SJCRH30 (cell line): Measurements from ENCODE around the gene WSCD2. TPM values are rescaled to one million over a fixed set of nuclear protein-coding genes. Genes with fewer than 3 reads are reported as not detected.
"Not testable (repeated sequence)": the region's sequence is repeated elsewhere in the genome, so short reads cannot be mapped to it uniquely, and the experiment has no call there.

Experiments
- DNase-seq, 2 experiments: peaks; one replicate each; pipeline ENCODE4 v3.0.0-alpha.2; 2015 to 2020
- H3K27ac ChIP-seq: fragments of 250-450 bp; sonication (Bioruptor Pico); 2 replicates; pipeline ENCODE4 v1.5.1; 2020; ENCODE audit warnings: mild to moderate bottlenecking, moderate library complexity
- H3K27me3 ChIP-seq: fragments of 250-450 bp; sonication (Bioruptor Pico); 2 replicates; pipeline ENCODE4 v1.5.1; 2020; ENCODE audit warnings: mild to moderate bottlenecking, moderate library complexity
- H3K36me3 ChIP-seq: fragments of 250-450 bp; sonication (Bioruptor Pico); 2 replicates; pipeline ENCODE4 v1.5.1; 2020; ENCODE audit warnings: mild to moderate bottlenecking, moderate library complexity
- H3K4me1 ChIP-seq: fragments of 250-450 bp; sonication (Bioruptor Pico); 2 replicates; pipeline ENCODE4 v1.5.1; 2020; ENCODE audit warnings: mild to moderate bottlenecking, moderate library complexity
- H3K4me3 ChIP-seq: fragments of 250-450 bp; sonication (Bioruptor Pico); 2 replicates; pipeline ENCODE4 v1.5.1; 2020; ENCODE audit warnings: mild to moderate bottlenecking, moderate library complexity
- H3K9me3 ChIP-seq: fragments of 250-450 bp; sonication (Bioruptor Pico); replicated peaks from 2 replicates; pipeline ENCODE4 v1.5.1; 2020; ENCODE audit warnings: mild to moderate bottlenecking, moderate library complexity
- total RNA-seq: library from RNA; depleted of rRNA; stranded (reverse); fragments of >200 nt; shearing (Covaris generic); gene quantifications from 2 replicates; pipeline ENCODE4 v1.2.3, GENCODE V29; 2014

Gene WSCD2
- total RNA-seq, 1 experiment from 2014 or later = not detected

GRCh38 chr12:108198043-108198442 is 69.0 kb downstream of the WSCD2 start:
- Histone ChIP-seq H3K9me3 (no peaks in the 10 kb centered on the region), H3K4me3 (no peak overlapping the region), H3K36me3 (no peaks in the 10 kb centered on the region), H3K4me1 (no peaks in the 10 kb centered on the region), H3K27me3 (no peaks in the 10 kb centered on the region), H3K27ac (no peak overlapping the region)
- no peak for DNase-seq

DNA sequence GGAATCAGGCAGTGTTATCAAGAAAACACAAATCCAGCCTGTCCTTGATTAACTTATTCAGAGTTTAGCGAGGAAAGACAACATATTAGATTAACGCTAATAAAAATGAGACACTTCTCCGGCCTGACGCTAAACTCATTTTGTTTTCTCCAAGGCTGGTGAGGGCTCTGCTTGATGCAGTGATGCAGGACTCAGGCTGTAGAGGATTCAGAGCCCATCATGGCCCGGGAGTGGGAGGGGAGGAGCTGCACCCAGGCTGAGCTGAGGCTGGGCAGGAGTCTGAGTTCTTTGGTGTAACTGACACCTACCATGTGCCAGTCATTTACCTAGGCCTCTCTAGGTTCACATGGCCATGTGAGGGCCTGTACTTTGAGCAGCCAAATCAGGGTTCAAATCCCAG is 70.0 kb downstream of the WSCD2 start:
- Histone ChIP-seq H3K27me3 (no peaks in the 10 kb centered on the region), H3K9me3 (no peaks in the 10 kb centered on the region), H3K4me3 (no peak overlapping the region), H3K36me3 (no peaks in the 10 kb centered on the region), H3K4me1 (no peaks in the 10 kb centered on the region), H3K27ac (no peak overlapping the region)
- no peak for DNase-seq

DNA sequence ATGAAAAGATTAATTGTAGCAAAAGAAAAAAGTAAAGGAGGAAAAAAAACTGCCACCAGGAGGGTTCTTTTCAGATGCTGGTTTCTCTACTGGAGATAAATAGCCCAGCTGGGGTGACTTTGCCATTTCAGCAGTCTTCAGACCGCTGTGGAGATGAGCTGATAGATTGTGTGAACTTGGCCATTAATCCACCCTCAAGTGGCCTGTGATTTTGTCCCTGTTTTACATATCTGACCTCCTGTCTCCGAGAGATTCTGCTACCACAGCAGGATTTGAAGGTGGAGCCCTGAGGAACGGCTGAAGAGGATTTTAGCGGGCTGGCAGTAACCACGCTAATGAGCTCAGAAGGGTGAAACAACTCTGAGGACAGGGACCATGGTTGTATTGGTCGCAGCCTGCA is 72.7 kb downstream of the WSCD2 start:
- no peak overlapping the region for H3K27ac ChIP-seq
- no peak overlapping the region for H3K4me3 ChIP-seq
- H3K36me3 ChIP-seq = no peaks in the 10 kb centered on the region

DNA sequence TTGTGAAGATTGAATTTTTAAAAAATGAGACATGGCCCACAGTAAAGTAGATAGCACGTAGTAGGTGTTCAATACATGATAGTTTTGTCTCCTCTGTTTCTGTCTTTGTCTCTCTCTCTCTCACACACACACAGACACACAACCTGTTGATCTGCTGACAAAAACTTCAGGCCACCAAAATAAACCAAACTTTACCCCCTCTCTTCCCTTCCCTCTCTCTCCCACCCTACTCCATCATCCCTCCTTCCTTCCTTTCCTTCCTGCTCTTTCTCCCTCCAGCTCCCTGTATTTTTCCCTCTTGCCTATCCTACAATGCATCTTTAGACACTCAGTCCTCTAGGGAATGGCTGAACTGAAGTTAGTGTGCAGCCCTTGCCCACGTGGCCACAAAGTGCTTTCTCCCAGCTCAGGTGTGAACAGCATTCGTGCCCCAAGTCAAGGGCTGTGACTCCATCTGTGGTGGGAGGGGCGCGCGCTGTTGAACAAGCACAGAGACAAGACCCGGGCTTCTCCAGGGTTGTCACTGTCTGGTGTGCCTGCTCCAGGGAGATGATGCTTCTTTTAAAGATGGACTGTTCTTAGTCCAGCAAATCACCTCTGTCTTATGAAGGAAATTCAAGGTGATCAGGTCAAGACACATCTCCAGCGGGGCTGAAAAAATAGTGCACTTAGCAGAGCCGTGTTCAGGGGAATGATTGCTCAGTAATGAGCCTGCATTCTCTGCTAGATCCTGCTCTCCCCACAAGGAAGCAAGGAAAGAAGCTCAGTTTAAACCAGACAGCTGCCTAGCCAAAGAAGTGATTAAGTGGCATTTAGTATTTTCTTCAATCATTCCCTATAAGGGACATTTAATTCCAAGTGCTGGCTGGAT is 75.3 kb downstream of the WSCD2 start:
- Histone ChIP-seq H3K4me1 (no peaks in the 10 kb centered on the region), H3K27me3 (no peaks in the 10 kb centered on the region), H3K9me3 (no peaks in the 10 kb centered on the region), H3K36me3 (no peaks in the 10 kb centered on the region), H3K4me3 (no peak overlapping the region), H3K27ac (no peak overlapping the region)
- no peak for DNase-seq

More for the DNA sequence above, 72.7 kb downstream of the WSCD2 start:
- DNase-seq = no peak
- Histone ChIP-seq H3K27me3 (no peaks in the 10 kb centered on the region), H3K9me3 (no peaks in the 10 kb centered on the region), H3K4me1 (no peaks in the 10 kb centered on the region)

DNA sequence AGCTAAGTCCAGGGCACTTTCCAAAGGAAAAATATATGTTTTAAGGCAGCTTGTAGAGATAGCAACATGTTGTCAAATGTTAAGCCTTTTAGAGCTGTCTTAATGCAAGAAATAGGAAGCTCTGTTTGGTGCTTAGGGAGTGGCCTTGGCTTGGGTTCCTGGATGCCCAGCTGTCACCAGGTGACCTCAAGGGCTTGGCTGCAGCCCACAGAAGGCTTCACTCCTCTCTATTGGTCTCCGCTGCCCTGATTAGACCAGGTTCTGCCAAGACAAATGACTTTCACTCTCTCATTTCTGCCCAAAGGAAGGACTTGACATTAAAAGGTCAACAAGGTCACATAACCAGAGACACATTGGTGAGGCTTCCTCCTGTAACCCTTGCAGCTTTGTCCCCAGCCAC is 76.8 kb downstream of the WSCD2 start:
- Histone ChIP-seq H3K9me3 (no peaks in the 10 kb centered on the region), H3K27ac (no peak overlapping the region), H3K4me1 (no peaks in the 10 kb centered on the region), H3K27me3 (no peaks in the 10 kb centered on the region), H3K36me3 (no peaks in the 10 kb centered on the region), H3K4me3 (no peak overlapping the region)
- no peak for DNase-seq

GRCh38 chr12:108207791-108208730 is 79.0 kb downstream of the WSCD2 start:
- DNase-seq = no peak
- Histone ChIP-seq H3K4me1 (no peaks in the 10 kb centered on the region), H3K9me3 (no peaks in the 10 kb centered on the region), H3K27ac (no peak overlapping the region), H3K27me3 (no peaks in the 10 kb centered on the region), H3K4me3 (no peak overlapping the region), H3K36me3 (no peaks in the 10 kb centered on the region)

- H3K4me1 ChIP-seq = no peaks in the 10 kb centered on the region
- H3K27ac ChIP-seq = no peak overlapping the region
- no peaks in the 10 kb centered on the region for H3K9me3 ChIP-seq
- H3K36me3 ChIP-seq = no peaks in the 10 kb centered on the region
- no peak overlapping the region for H3K4me3 ChIP-seq
- no peak for DNase-seq
- H3K27me3 ChIP-seq = no peaks in the 10 kb centered on the region
Observed at GRCh38 chr12:108210001-108210400, 80.9 kb downstream of the WSCD2 start.

- Histone ChIP-seq H3K27ac (no peak overlapping the region), H3K4me3 (no peak overlapping the region)
Observed at GRCh38 chr12:108211157-108211556, 82.1 kb downstream of the WSCD2 start.

GRCh38 chr12:108213871-108214445 is 84.9 kb downstream of the WSCD2 start:
- Histone ChIP-seq H3K9me3 (no peaks in the 10 kb centered on the region), H3K4me3 (no peak overlapping the region), H3K4me1 (no peaks in the 10 kb centered on the region), H3K27ac (no peak overlapping the region), H3K27me3 (no peaks in the 10 kb centered on the region), H3K36me3 (no peaks in the 10 kb centered on the region)
- no peak for DNase-seq

More at GRCh38 chr12:108211157-108211556, 82.1 kb downstream of the WSCD2 start:
- Histone ChIP-seq H3K27me3 (no peaks in the 10 kb centered on the region), H3K9me3 (no peaks in the 10 kb centered on the region), H3K36me3 (no peaks in the 10 kb centered on the region), H3K4me1 (no peaks in the 10 kb centered on the region)
- no peak for DNase-seq

DNA sequence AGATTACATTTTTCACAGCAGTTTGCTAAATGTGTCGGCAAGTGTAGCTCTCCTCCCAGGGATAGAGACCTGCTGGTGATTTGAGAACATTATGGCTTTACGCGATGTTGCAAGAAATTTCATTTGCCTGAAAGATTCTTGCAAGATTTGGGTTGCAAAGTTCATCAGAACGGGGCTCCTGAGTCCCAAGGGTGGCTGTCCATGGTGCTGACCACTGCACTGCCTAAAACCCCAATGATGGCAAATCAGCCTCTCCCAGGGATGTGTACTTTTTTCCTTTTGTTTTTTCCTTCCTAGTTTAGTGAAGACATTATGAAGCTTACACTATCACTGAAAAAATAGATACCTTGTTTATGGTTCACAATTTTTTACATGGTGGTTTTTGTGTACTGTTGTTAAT is 85.4 kb downstream of the WSCD2 start:
- Histone ChIP-seq H3K36me3 (no peaks in the 10 kb centered on the region), H3K9me3 (no peaks in the 10 kb centered on the region), H3K4me3 (no peak overlapping the region), H3K27me3 (no peaks in the 10 kb centered on the region), H3K27ac (no peak overlapping the region), H3K4me1 (no peaks in the 10 kb centered on the region)
- DNase-seq = peak; percentile 33 to 54

- H3K9me3 ChIP-seq = no peaks in the 10 kb centered on the region
- H3K4me3 ChIP-seq = no peak overlapping the region
- no peak for DNase-seq
- no peaks in the 10 kb centered on the region for H3K27me3 ChIP-seq
- H3K4me1 ChIP-seq = no peaks in the 10 kb centered on the region
- no peaks in the 10 kb centered on the region for H3K36me3 ChIP-seq
- no peak overlapping the region for H3K27ac ChIP-seq
Observed at GRCh38 chr12:108215458-108215857, 86.4 kb downstream of the WSCD2 start.

GRCh38 chr12:108218921-108219320 is 89.8 kb downstream of the WSCD2 start:
- Histone ChIP-seq H3K9me3 (no peaks in the 10 kb centered on the region), H3K4me1 (no peaks in the 10 kb centered on the region), H3K27ac (no peak overlapping the region), H3K36me3 (no peaks in the 10 kb centered on the region), H3K27me3 (no peaks in the 10 kb centered on the region), H3K4me3 (no peak overlapping the region)
- DNase-seq = no peak

DNA sequence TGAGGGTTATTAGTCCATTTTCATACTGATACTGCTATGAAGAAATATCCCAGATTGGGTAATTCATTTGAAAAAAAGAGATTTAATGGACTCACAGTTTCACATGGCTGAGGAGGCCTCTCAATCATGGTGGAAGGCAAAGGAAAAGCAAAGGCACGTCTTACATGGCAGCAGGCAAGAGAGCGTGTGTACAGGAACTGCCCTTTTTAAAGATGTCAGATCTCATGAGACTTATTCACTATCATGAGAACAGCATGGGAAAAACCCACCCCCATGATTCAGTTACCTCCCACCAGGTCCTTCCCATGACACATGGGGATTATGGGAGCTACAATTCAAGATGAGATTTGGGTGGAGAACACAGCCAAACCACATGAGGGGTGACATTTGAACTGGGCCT is 96.0 kb downstream of the WSCD2 start:
- not testable (repeated sequence) for H3K27me3 ChIP-seq, H3K27ac ChIP-seq, H3K36me3 ChIP-seq

DNA sequence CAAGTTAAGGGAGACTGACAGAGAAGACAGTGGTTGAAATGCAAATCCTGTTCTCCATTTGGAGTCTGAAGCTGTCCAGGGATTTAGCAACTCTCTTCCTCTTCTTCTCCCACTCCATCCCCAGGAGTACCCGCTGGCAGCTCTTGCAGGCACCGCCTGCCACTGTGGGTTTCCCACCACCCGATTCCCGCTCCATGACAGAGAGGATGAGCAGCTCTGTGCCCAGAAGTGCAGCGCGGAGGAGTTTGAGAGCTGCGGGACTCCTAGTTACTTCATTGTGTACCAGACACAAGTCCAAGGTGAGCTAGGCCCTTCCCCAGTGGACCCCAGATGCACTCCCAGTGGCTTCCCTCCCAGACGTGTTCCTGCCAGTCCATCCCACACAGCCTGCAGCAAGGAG is 97.8 kb downstream of the WSCD2 start:
- Histone ChIP-seq H3K27me3 (no peaks in the 10 kb centered on the region), H3K4me1 (no peaks in the 10 kb centered on the region), H3K9me3 (no peaks in the 10 kb centered on the region), H3K36me3 (no peaks in the 10 kb centered on the region), H3K4me3 (no peak overlapping the region), H3K27ac (no peak overlapping the region)
- DNase-seq = no peak

More for the DNA sequence above, 96.0 kb downstream of the WSCD2 start:
- H3K9me3 ChIP-seq, DNase-seq, H3K4me3 ChIP-seq, H3K4me1 ChIP-seq: not testable (repeated sequence)

DNA sequence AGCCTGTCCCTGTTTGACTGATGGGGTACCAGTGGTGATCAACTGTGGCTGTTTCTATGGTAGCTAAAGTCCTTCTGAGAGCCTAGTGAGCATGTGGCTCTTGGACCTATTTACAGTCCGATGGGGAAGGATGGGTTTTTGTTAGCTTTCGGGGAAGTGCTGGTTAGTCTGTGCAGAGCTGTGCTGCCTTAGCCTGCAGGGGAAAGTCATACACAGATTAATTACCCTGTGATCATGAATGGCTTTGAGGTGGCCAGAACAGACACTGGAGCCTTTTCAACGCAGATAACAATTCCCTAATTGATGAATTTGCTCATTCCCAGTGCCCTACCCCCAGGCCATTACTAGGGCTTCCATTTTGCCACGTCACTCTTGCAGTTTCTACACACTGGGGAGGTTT is 99.7 kb downstream of the WSCD2 start:
- no peaks in the 10 kb centered on the region for H3K9me3 ChIP-seq
- no peaks in the 10 kb centered on the region for H3K36me3 ChIP-seq
- no peaks in the 10 kb centered on the region for H3K4me1 ChIP-seq
- H3K27ac ChIP-seq = no peak overlapping the region
- no peak overlapping the region for H3K4me3 ChIP-seq
- no peak for DNase-seq
- H3K27me3 ChIP-seq = no peaks in the 10 kb centered on the region
